H1 (cell line): ENCODE measurements around the gene WNK4. TPM values are rescaled to one million over a fixed set of nuclear protein-coding genes. Genes with fewer than 3 reads are reported as not detected.

Experiments used
- microRNA-seq, 2 experiments: library from miRNA; unstranded; fragments of <30 nt; microRNA quantifications; one replicate each; pipeline versions ENCODE4 to v1.2.0, GENCODE V29; 2016 to 2020; ENCODE audit warnings: borderline microRNAs expressed in 2 of 2, borderline number of aligned reads in 2 of 2, borderline replicate concordance in 1 of 2
- polyA plus RNA-seq, 7 experiments: library from polyadenylated mRNA; depleted of rRNA in 3 of 7; stranded (reverse) in 5 of 7; unstranded in 2 of 7; fragments of >200 nt in 5 of 7; fragments of 200-250 nt in 2 of 7; gene quantifications; 1 replicate in 5 of 7; 2 replicates in 1 of 7; 4 replicates in 1 of 7; pipeline versions ENCODE4 v1.2.1 to v1.2.3, GENCODE V29; 2011 to 2013; ENCODE audit warnings: missing spikeins in 2 of 7, mixed read lengths in 2 of 7
- small RNA-seq: library from polyadenylated mRNA; stranded (forward); fragments of <200 nt; extraction: miRNeasy Mini kit (QIAGEN cat#:217004); gene quantifications from one replicate; pipeline ENCODE3, GENCODE V24; 2013; ENCODE audit not compliant: insufficient read depth
- total RNA-seq: library from RNA; stranded (reverse); fragmentation: NEBNext Ultra II Directional; extraction: Animal tissue kit (Norgen Biotek cat#: 25700); gene quantifications from 2 replicates; pipeline ENCODE4 v1.2.1, GENCODE V29; 2021

Gene WNK4
- total and polyA plus RNA-seq, 2 of the 8 experiments (the other 6 are each of a cell fraction or from before 2014, with no cell fraction given) = 0.21 to 1.7 TPM

Small RNA genes within 50 kb of the gene (microRNA-seq; reads per million reads assigned to microRNA genes)
- 0 to 0.46 reads per million in 2 experiments for gene MIR6781

Small RNA genes within 50 kb of the gene (small RNA-seq; reads per million reads assigned to genes)
- gene HMGN2P15 = not detected
- gene MIR6781 = 0.51 reads per million

Other genes with a start within 250 kb of the WNK4 start
- 19.4 and 21.3 TPM in 2 replicates for gene NAGLU, start 244.4 kb upstream of the WNK4 start, total RNA-seq
- gene NAGLU, start 244.4 kb upstream of the WNK4 start, polyA plus RNA-seq (2011; rRNA removed) = 21.6 and 34.5 TPM in 2 replicates
- 0.88 and 1.1 TPM in 2 replicates for gene HSD17B1, start 227.7 kb upstream of the WNK4 start, total RNA-seq
- 1.0 and 1.8 TPM in 2 replicates for gene HSD17B1, start 227.7 kb upstream of the WNK4 start, polyA plus RNA-seq (2011; rRNA removed)
- 100 and 109 TPM in 2 replicates for gene COASY, start 218.5 kb upstream of the WNK4 start, total RNA-seq
- 64.5 and 110 TPM in 2 replicates for gene COASY, start 218.5 kb upstream of the WNK4 start, polyA plus RNA-seq (2011; rRNA removed)
- 27.5 and 34.2 TPM in 2 replicates for gene MLX, start 213.5 kb upstream of the WNK4 start, total RNA-seq
- 25.4 and 27.0 TPM in 2 replicates for gene MLX, start 213.5 kb upstream of the WNK4 start, polyA plus RNA-seq (2011; rRNA removed)
- 21.9 and 22.7 TPM in 2 replicates for gene PSMC3IP, start 202.9 kb upstream of the WNK4 start, total RNA-seq
- 9.5 and 11.5 TPM in 2 replicates for gene PSMC3IP, start 202.9 kb upstream of the WNK4 start, polyA plus RNA-seq (2011; rRNA removed)
- 39.6 and 42.6 TPM in 2 replicates for gene RETREG3, start 171.2 kb upstream of the WNK4 start, total RNA-seq
- gene RETREG3, start 171.2 kb upstream of the WNK4 start, polyA plus RNA-seq (2011; rRNA removed) = 23.7 and 27.0 TPM in 2 replicates
- 107 and 109 TPM in 2 replicates for gene TUBG1, start 170.9 kb upstream of the WNK4 start, total RNA-seq
- gene TUBG1, start 170.9 kb upstream of the WNK4 start, polyA plus RNA-seq (2011; rRNA removed) = 208 and 276 TPM in 2 replicates
- gene TUBG2, start 121.3 kb upstream of the WNK4 start, total RNA-seq = 13.0 and 14.8 TPM in 2 replicates
- gene TUBG2, start 121.3 kb upstream of the WNK4 start, polyA plus RNA-seq (2011; rRNA removed) = 16.6 and 31.2 TPM in 2 replicates
- gene PLEKHH3, start 103.6 kb upstream of the WNK4 start, total RNA-seq = 11.1 and 13.7 TPM in 2 replicates
- 13.5 and 23.7 TPM in 2 replicates for gene PLEKHH3, start 103.6 kb upstream of the WNK4 start, polyA plus RNA-seq (2011; rRNA removed)
- gene CCR10, start 98.8 kb upstream of the WNK4 start, total RNA-seq = 0.75 and 1.1 TPM in 2 replicates
- gene CCR10, start 98.8 kb upstream of the WNK4 start, polyA plus RNA-seq (2011; rRNA removed) = 4.0 and 5.7 TPM in 2 replicates
- 4.7 and 5.2 TPM in 2 replicates for gene CNTNAP1, start 98.1 kb upstream of the WNK4 start, total RNA-seq
- 10.0 and 13.5 TPM in 2 replicates for gene CNTNAP1, start 98.1 kb upstream of the WNK4 start, polyA plus RNA-seq (2011; rRNA removed)
- 18.5 and 20.8 TPM in 2 replicates for gene EZH1, start 35.6 kb upstream of the WNK4 start, total RNA-seq
- 17.4 and 22.9 TPM in 2 replicates for gene EZH1, start 35.6 kb upstream of the WNK4 start, polyA plus RNA-seq (2011; rRNA removed)
- 12.0 and 13.4 TPM in 2 replicates for gene RAMP2, start 19.4 kb upstream of the WNK4 start, total RNA-seq
- gene RAMP2, start 19.4 kb upstream of the WNK4 start, polyA plus RNA-seq (2011; rRNA removed) = 41.5 and 41.7 TPM in 2 replicates
- gene VPS25, start 7.2 kb upstream of the WNK4 start, total RNA-seq = 83.9 and 88.2 TPM in 2 replicates
- 150 and 188 TPM in 2 replicates for gene VPS25, start 7.2 kb upstream of the WNK4 start, polyA plus RNA-seq (2011; rRNA removed)
- 68.4 and 71.2 TPM in 2 replicates for gene COA3, start 18.1 kb downstream of the WNK4 start, total RNA-seq
- 137 and 143 TPM in 2 replicates for gene COA3, start 18.1 kb downstream of the WNK4 start, polyA plus RNA-seq (2011; rRNA removed)
- gene CNTD1, start 18.3 kb downstream of the WNK4 start, total RNA-seq = not detected in 2 replicates
- 0.08 TPM in 1 of 2 replicates, not detected in the other for gene CNTD1, start 18.3 kb downstream of the WNK4 start, polyA plus RNA-seq (2011; rRNA removed)
- gene BECN1, start 43.7 kb downstream of the WNK4 start, total RNA-seq = 55.4 and 64.2 TPM in 2 replicates
- gene BECN1, start 43.7 kb downstream of the WNK4 start, polyA plus RNA-seq (2011; rRNA removed) = 31.5 and 38.8 TPM in 2 replicates
- 223 and 224 TPM in 2 replicates for gene PSME3, start 52.8 kb downstream of the WNK4 start, total RNA-seq
- 109 and 149 TPM in 2 replicates for gene PSME3, start 52.8 kb downstream of the WNK4 start, polyA plus RNA-seq (2011; rRNA removed)
- gene AOC2, start 64.0 kb downstream of the WNK4 start, total RNA-seq = 4.0 and 4.2 TPM in 2 replicates
- gene AOC2, start 64.0 kb downstream of the WNK4 start, polyA plus RNA-seq (2011; rRNA removed) = 4.7 and 7.2 TPM in 2 replicates
- gene AOC3, start 70.6 kb downstream of the WNK4 start, total RNA-seq = 2.1 and 2.7 TPM in 2 replicates
- gene AOC3, start 70.6 kb downstream of the WNK4 start, polyA plus RNA-seq (2011; rRNA removed) = 2.5 and 4.1 TPM in 2 replicates
- not detected in 2 replicates for gene G6PC1, start 120.2 kb downstream of the WNK4 start, total RNA-seq
- 0.02 TPM in 1 of 2 replicates, not detected in the other for gene G6PC1, start 120.2 kb downstream of the WNK4 start, polyA plus RNA-seq (2011; rRNA removed)
- 45.0 and 51.5 TPM in 2 replicates for gene AARSD1, start 183.8 kb downstream of the WNK4 start, total RNA-seq
- gene AARSD1, start 183.8 kb downstream of the WNK4 start, polyA plus RNA-seq (2011; rRNA removed) = 43.8 and 58.8 TPM in 2 replicates
- gene PTGES3L, start 199.5 kb downstream of the WNK4 start, total RNA-seq = 2.2 and 3.0 TPM in 2 replicates
- gene PTGES3L, start 199.5 kb downstream of the WNK4 start, polyA plus RNA-seq (2011; rRNA removed) = 2.6 and 3.6 TPM in 2 replicates
- gene RUNDC1, start 200.0 kb downstream of the WNK4 start, total RNA-seq = 10.7 and 11.9 TPM in 2 replicates
- 7.9 and 9.4 TPM in 2 replicates for gene RUNDC1, start 200.0 kb downstream of the WNK4 start, polyA plus RNA-seq (2011; rRNA removed)
- gene RPL27, start 217.8 kb downstream of the WNK4 start, total RNA-seq = 1,415 and 1,425 TPM in 2 replicates
- 3,779 and 3,900 TPM in 2 replicates for gene RPL27, start 217.8 kb downstream of the WNK4 start, polyA plus RNA-seq (2011; rRNA removed)
- 2.0 and 2.5 TPM in 2 replicates for gene IFI35, start 226.2 kb downstream of the WNK4 start, total RNA-seq
- 4.7 and 4.9 TPM in 2 replicates for gene IFI35, start 226.2 kb downstream of the WNK4 start, polyA plus RNA-seq (2011; rRNA removed)
- gene VAT1, start 241.8 kb downstream of the WNK4 start, total RNA-seq = 281 and 295 TPM in 2 replicates
- 200 and 269 TPM in 2 replicates for gene VAT1, start 241.8 kb downstream of the WNK4 start, polyA plus RNA-seq (2011; rRNA removed)
- gene RND2, start 244.6 kb downstream of the WNK4 start, total RNA-seq = 51.3 and 56.8 TPM in 2 replicates
- gene RND2, start 244.6 kb downstream of the WNK4 start, polyA plus RNA-seq (2011; rRNA removed) = 61.4 and 76.2 TPM in 2 replicates